GM19438 (cell line): ENCODE results near the gene HLCS.

Source experiments
- ATAC-seq: cut with Tn5 transposase; IDR thresholded peaks from one replicate; pipeline ENCODE4 v1.9.1; 2021; ENCODE audit warnings: low read depth; ENCODE audit not compliant: unreplicated experiment

Gene HLCS

GRCh38 chr21:36709868-36710728, 256.4 kb downstream of the HLCS start:
- no peak for ATAC-seq

GRCh38 chr21:36709030-36709867, 257.2 kb downstream of the HLCS start:
- ATAC-seq: no peak

- no peak for ATAC-seq
Observed at GRCh38 chr21:36708286-36709029, 258.0 kb downstream of the HLCS start.

GRCh38 chr21:36707763-36708285, 258.6 kb downstream of the HLCS start:
- ATAC-seq: no peak

GRCh38 chr21:36706951-36707762, 259.3 kb downstream of the HLCS start:
- no peak for ATAC-seq

- no peak for ATAC-seq
Observed at GRCh38 chr21:36706482-36706852, 260.0 kb downstream of the HLCS start.

- no peak for ATAC-seq
Observed at GRCh38 chr21:36705679-36706481, 260.6 kb downstream of the HLCS start.

GRCh38 chr21:36704958-36705678, 261.4 kb downstream of the HLCS start:
- ATAC-seq: no peak

GRCh38 chr21:36704281-36704957, 262.1 kb downstream of the HLCS start:
- ATAC-seq: no peak

GRCh38 chr21:36703626-36704280, 262.7 kb downstream of the HLCS start:
- no peak for ATAC-seq

GRCh38 chr21:36703123-36703522, 263.3 kb downstream of the HLCS start:
- ATAC-seq: no peak

- ATAC-seq: no peak
Observed at GRCh38 chr21:36702622-36702968, 263.9 kb downstream of the HLCS start.

GRCh38 chr21:36701756-36702621, 264.5 kb downstream of the HLCS start:
- no peak for ATAC-seq

- no peak for ATAC-seq
Observed at GRCh38 chr21:36700971-36701755, 265.3 kb downstream of the HLCS start.
